Fibroblast of lung (primary cell): ENCODE results near the gene ZNF626. TPM values are rescaled to one million over a fixed set of nuclear protein-coding genes. Genes with fewer than 3 reads are reported as not detected.
A peak's percentile ranks its signal among the peaks of the same experiment; 100 is the strongest.
"Not testable (repeated sequence)": the region's sequence is repeated elsewhere in the genome, so short reads cannot be mapped to it uniquely, and the experiment has no call there.

Experiments used
- DNase-seq, 2 donors: peaks; one replicate each; pipeline versions ENCODE4 v3.0.0 to v3.0.0-alpha.2; 2010; ENCODE audit warnings: low read depth in 2 of 2
- H2AFZ ChIP-seq: 2 replicates; pipeline ENCODE4 v1.5.1; 2012; ENCODE audit warnings: low read length, control low read depth, inconsistent platforms
- H3K27ac ChIP-seq: 2 replicates; pipeline ENCODE4 v1.5.1; 2011; ENCODE audit warnings: low read length, control low read depth; ENCODE audit not compliant: insufficient read depth
- H3K27me3 ChIP-seq: 2 replicates; pipeline ENCODE4 v1.5.1; 2011; ENCODE audit warnings: mild to moderate bottlenecking, low read length; ENCODE audit not compliant: control insufficient read depth, insufficient read depth
- H3K36me3 ChIP-seq: 2 replicates; pipeline ENCODE4 v1.5.1; 2011; ENCODE audit warnings: low read length; ENCODE audit not compliant: control insufficient read depth, insufficient read depth
- H3K4me1 ChIP-seq: 2 replicates; pipeline ENCODE4 v1.5.1; 2011; ENCODE audit warnings: low read length; ENCODE audit not compliant: control insufficient read depth, insufficient read depth; ENCODE audit errors: extremely low read depth
- H3K4me2 ChIP-seq: 2 replicates; pipeline ENCODE4 v1.5.1; 2011; ENCODE audit warnings: low read length, control low read depth; ENCODE audit not compliant: insufficient read depth; ENCODE audit errors: extremely low read depth
- H3K4me3 ChIP-seq, 4 experiments: fragments of 200-600 bp in 1 of 4; sonication (generic) in 1 of 4; replicated peaks in 1 of 4; 2 replicates each; pipeline ENCODE4 v1.5.1; 2011 to 2016; ENCODE audit warnings: low read length in 4 of 4, low read depth in 3 of 4, mild to moderate bottlenecking in 3 of 4, control low read depth in 2 of 4, inconsistent platforms in 1 of 4, mixed read lengths in 1 of 4; ENCODE audit not compliant: insufficient read depth in 1 of 4; ENCODE audit errors: control extremely low read depth in 1 of 4
- H3K79me2 ChIP-seq: 2 replicates; pipeline ENCODE4 v1.5.1; 2012; ENCODE audit warnings: mild to moderate bottlenecking, low read length, inconsistent platforms; ENCODE audit not compliant: control insufficient read depth, insufficient read depth
- H3K9ac ChIP-seq: 2 replicates; pipeline ENCODE4 v1.5.1; 2011; ENCODE audit warnings: mild to moderate bottlenecking, low read length, control low read depth; ENCODE audit not compliant: insufficient read depth
- H3K9me3 ChIP-seq: 2 replicates; pipeline ENCODE4 v1.5.1; 2012; ENCODE audit warnings: low read depth, low read length; ENCODE audit not compliant: control insufficient read depth, insufficient read depth
- H4K20me1 ChIP-seq: 2 replicates; pipeline ENCODE4 v1.5.1; 2011; ENCODE audit warnings: low read length; ENCODE audit not compliant: control insufficient read depth, insufficient read depth; ENCODE audit errors: extremely low read depth
- EZH2 ChIP-seq: IDR thresholded peaks from 2 replicates; pipeline ENCODE4 v1.5.1; 2012; ENCODE audit warnings: low read length, control low read depth, mild to moderate bottlenecking; ENCODE audit errors: missing control alignments
- polyA plus RNA-seq, 2 donors: library from polyadenylated mRNA; depleted of rRNA in 1 of 2; stranded (reverse) in 1 of 2; unstranded in 1 of 2; fragments of >200 nt; gene quantifications; 2 replicates each; pipeline ENCODE4 v1.2.1, GENCODE V29; 2011 to 2012; ENCODE audit warnings: missing spikeins in 1 of 2
- total RNA-seq: library from RNA; depleted of rRNA; stranded (reverse); fragments of >200 nt; gene quantifications from 2 replicates; pipeline ENCODE4 v1.2.1, GENCODE V29; 2014
- TF ChIP-seq, protein P1 (sequence below), 2 donors: IDR thresholded peaks in 1 of 2; conservative IDR thresholded peaks in 1 of 2; 1 replicate in 1 of 2; 2 replicates in 1 of 2; pipeline ENCODE4 v1.5.1; 2011 to 2012; ENCODE audit warnings: low read length in 2 of 2, control low read depth in 1 of 2, inconsistent platforms in 1 of 2, low read depth in 1 of 2, mild to moderate bottlenecking in 1 of 2

The ZNF626 gene
- total and polyA plus RNA-seq, 2 donors (not counting 1 experiment from before 2014, with no cell fraction given) = 10.4 to 18.3 TPM

DNA sequence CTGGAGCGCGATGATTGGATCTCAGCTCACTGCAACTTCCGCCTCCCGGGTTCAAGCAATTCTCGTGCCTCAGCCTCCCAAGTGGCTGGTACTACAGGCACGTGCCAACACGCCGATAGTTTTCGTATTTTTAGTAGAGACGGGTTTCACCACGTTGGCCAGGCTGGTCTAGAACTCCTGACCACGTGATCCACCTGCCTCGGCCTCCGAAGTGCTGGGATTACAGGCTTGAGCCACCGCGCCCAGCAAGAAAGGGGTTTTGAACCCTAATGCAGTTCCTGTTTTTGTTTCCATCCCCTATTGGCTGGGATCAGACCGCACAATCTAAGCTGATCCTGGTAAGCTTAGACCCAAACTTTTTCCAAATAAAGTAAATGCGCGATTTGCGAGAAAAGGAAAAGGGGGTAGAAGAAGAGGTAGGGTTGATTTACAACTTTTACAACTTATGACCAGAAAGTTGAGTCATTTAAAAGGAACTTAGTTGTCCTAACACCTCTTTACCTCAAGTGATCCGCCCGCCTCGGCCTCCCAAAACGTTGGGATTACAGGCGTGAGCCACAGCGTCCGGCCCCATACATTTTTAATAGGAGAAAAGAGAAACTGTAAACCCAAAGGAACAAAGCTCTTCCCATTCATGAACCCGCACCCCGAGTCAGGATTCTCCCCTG is 764 bp downstream of the ZNF626 start:
- H3K9ac ChIP-seq = peak overlapping the region; percentile 88
- peak overlapping the region; percentile 94 for H2AFZ ChIP-seq
- H3K27ac ChIP-seq = peak overlapping the region; percentile 88
- H3K4me2 ChIP-seq = peak overlapping the region; percentile 93
- peaks cover 2% of the 10 kb centered on the region for H3K36me3 ChIP-seq
- no peaks in the 10 kb centered on the region for H3K4me1 ChIP-seq
- peak; percentile 19 to 33 for DNase-seq
- TF ChIP-seq, protein P1, sequence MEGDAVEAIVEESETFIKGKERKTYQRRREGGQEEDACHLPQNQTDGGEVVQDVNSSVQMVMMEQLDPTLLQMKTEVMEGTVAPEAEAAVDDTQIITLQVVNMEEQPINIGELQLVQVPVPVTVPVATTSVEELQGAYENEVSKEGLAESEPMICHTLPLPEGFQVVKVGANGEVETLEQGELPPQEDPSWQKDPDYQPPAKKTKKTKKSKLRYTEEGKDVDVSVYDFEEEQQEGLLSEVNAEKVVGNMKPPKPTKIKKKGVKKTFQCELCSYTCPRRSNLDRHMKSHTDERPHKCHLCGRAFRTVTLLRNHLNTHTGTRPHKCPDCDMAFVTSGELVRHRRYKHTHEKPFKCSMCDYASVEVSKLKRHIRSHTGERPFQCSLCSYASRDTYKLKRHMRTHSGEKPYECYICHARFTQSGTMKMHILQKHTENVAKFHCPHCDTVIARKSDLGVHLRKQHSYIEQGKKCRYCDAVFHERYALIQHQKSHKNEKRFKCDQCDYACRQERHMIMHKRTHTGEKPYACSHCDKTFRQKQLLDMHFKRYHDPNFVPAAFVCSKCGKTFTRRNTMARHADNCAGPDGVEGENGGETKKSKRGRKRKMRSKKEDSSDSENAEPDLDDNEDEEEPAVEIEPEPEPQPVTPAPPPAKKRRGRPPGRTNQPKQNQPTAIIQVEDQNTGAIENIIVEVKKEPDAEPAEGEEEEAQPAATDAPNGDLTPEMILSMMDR (conservative IDR thresholded peaks at IDR 0.05 in 1 of 2, IDR thresholded peaks at IDR 0.05 in 1 of 2; ENCODE audit: low read depth in 1 of 2, low read length in 2 of 2) = no peak
- TF ChIP-seq EZH2 = no peak
- peaks cover 30% of the 10 kb centered on the region for H3K79me2 ChIP-seq
- no peaks in the 10 kb centered on the region for H3K27me3 ChIP-seq
- H4K20me1 ChIP-seq = no peaks in the 10 kb centered on the region
- no peaks in the 10 kb centered on the region for H3K9me3 ChIP-seq
- peak overlapping the region; percentile 70 to 88 (median 86) for H3K4me3 ChIP-seq

DNA sequence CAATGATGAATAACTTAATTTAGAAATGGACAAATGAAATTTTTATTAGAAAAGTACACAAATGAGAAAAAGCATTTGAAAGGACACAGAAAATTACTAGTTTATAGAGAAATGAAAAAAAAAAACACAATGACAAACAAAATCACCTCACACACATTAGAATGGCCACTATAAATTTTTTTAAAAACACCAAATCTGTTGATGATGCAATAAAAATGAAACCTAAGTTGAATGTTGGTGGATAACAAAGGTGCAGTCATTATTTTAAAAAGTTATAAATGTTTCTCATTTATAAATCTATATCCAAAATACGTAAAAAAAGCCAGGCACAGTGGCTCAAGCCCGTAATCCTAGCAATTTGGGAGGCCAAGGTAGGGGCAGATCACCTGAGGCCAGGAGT is 20.8 kb downstream of the ZNF626 start:
- Histone ChIP-seq H3K4me1 (no peaks in the 10 kb centered on the region), H2AFZ (no peak overlapping the region), H3K4me3 (no peak overlapping the region), H3K4me2 (no peak overlapping the region), H3K27ac (no peak overlapping the region), H3K36me3 (peaks cover 5% of the 10 kb centered on the region), H3K9ac (no peak overlapping the region), H4K20me1 (no peaks in the 10 kb centered on the region), H3K79me2 (no peaks in the 10 kb centered on the region), H3K9me3 (no peaks in the 10 kb centered on the region), H3K27me3 (no peaks in the 10 kb centered on the region)
- DNase-seq = no peak
- no peak for TF ChIP-seq EZH2
- TF ChIP-seq, protein P1 (conservative IDR thresholded peaks at IDR 0.05 in 1 of 2, IDR thresholded peaks at IDR 0.05 in 1 of 2; ENCODE audit: low read depth in 1 of 2, low read length in 2 of 2) = no peak

DNA sequence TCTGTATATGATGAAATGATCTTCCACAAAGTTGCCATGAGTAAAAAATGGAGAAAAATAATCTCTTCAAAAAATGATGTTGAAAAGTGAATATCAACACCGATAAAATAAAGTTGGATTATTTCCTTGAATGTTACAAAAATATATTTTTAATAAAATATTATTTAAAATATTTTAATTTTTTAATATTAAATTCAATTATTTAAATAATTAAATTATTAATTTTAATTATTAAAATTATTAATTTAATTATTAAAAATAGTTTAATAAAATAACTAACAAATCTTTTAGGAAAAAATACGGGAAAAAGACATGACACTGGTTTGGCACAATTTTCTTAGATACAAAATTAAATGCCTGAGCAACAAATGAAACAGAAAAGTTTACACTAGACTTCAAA is 21.3 kb downstream of the ZNF626 start:
- H3K36me3 ChIP-seq = peaks cover 5% of the 10 kb centered on the region
- no peak overlapping the region for H3K9ac ChIP-seq
- H3K27me3 ChIP-seq = no peaks in the 10 kb centered on the region
- TF ChIP-seq, protein P1 (conservative IDR thresholded peaks at IDR 0.05 in 1 of 2, IDR thresholded peaks at IDR 0.05 in 1 of 2; ENCODE audit: low read depth in 1 of 2, low read length in 2 of 2) = no peak
- TF ChIP-seq EZH2 = no peak
- H2AFZ ChIP-seq = no peak overlapping the region
- no peaks in the 10 kb centered on the region for H3K9me3 ChIP-seq
- H3K27ac ChIP-seq = no peak overlapping the region
- H3K79me2 ChIP-seq = no peaks in the 10 kb centered on the region
- no peaks in the 10 kb centered on the region for H3K4me1 ChIP-seq
- DNase-seq = no peak
- H3K4me3 ChIP-seq = no peak overlapping the region
- no peak overlapping the region for H3K4me2 ChIP-seq
- H4K20me1 ChIP-seq = no peaks in the 10 kb centered on the region

DNA sequence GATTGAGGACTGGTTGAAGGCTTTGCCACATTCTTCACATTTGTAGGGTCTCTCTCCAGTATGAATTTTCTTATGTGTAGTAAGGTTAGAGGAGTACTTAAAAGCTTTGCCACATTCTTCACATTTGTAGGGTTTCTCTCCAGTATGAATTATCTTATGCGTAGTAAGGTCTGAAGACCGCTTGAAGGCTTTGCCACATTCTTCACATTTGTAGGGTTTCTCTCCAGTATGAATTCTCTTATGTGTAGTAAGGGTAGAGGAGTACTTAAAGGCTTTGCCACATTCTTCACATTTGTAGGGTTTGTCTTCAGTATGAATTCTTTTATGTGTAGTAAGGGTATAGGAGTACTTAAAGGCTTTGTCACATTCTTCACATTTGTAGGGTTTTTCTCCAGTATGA is 36.8 kb downstream of the ZNF626 start:
- H2AFZ ChIP-seq, H3K27ac ChIP-seq, H3K27me3 ChIP-seq, H4K20me1 ChIP-seq, H3K4me2 ChIP-seq, H3K4me3 ChIP-seq, H3K9ac ChIP-seq, H3K79me2 ChIP-seq, H3K36me3 ChIP-seq, H3K4me1 ChIP-seq, DNase-seq, H3K9me3 ChIP-seq: not testable (repeated sequence)
